Skin of body (tissue), 2 donors: ENCODE measurements around the gene TRPM4. TPM values are rescaled to one million over a fixed set of nuclear protein-coding genes. Genes with fewer than 3 reads are reported as not detected.
"Not testable (repeated sequence)": the region's sequence is repeated elsewhere in the genome, so short reads cannot be mapped to it uniquely, and the experiment has no call there.

Experiments
- DNase-seq: peaks from one replicate; lab custom pipeline; 2025; lab: John Stamatoyannopoulos, UW
- total RNA-seq: library from RNA; depleted of rRNA; stranded (reverse); fragments of >200 nt; gene quantifications from one replicate; pipeline ENCODE4 v1.2.3, GENCODE V29; 2014

Gene TRPM4
- total RNA-seq, 1 donor from 2014 or later, result 24.0 TPM

DNA sequence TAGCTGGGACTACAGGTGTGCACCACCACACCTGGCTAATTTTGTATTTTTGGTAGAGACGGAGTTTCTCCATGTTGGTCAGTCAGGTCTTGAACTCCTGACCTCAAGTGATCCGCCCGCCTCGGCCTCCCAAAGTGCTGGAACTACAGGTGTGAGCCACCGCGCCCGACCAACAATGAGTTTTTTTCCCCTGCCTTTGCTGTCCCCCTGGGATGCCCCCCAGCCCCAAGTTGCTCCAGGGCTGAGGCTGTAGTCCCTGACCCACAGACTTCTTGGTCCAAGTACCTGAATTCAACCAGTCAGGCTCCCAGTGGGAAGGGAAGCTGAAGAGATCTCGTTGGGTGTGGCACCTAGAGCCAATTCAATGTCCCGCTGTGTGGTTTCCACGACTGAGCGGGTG, 66.8 kb downstream of the TRPM4 start:
- not testable (repeated sequence) for DNase-seq

DNA sequence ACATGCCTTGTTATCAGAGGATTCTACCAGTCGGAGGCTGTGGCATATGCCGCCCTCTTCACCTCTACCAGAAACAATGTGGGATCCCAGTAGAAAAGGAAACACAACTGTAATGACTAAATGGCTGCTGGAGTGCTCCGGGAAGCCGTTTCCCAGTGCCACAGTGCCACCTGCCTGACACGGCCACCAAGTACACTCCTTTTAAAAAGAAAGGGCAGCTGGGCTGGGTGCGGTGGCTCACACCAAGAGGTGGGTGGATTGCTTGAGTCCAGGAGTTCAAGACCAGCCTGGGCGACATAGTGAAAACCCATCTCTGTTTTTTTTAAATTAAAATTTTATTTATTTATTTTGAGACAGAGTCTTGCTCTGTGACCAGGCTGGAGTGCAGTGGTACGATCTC, 67.3 kb downstream of the TRPM4 start:
- DNase-seq, result no peak

DNA sequence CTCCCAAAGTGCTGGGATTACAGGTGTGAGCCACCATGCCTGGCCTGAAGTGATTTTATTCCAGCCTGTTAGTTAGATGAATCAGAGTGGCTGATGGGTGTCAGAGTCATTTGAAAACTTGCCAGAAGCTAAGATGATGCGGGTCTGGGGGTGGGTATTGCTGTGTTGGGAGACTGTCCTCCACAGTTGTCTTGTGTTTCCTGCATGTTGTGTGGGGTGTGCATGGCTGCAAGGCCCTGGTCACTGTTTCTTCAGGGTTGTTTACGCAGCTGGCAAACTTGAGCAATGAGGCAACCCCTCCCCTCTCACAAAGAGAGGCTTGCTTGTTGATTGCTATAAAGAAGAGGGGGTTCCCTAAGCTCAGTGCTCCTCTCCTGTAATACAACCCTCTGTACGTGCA, 71.8 kb downstream of the TRPM4 start:
- DNase-seq, result no peak

DNA sequence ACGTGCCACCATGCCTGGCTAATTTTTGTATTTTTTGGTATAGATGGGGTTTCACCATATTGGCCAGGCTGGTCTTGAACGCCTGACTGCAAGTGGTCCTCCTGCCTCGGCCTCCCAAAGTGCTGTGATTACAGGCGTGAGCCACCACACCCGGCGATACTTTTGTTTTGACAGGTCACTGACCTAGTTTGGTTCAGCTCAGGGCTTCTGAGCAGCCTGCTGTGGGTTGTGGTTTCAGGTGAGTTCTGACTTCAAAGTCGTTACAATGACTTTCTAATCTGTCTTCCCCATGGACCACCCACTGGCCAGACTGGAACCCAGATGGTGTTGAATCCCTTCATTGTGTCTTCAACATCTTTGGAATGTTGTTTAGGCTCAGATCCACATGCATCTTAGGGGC, 73.8 kb downstream of the TRPM4 start:
- DNase-seq, result no peak

DNA sequence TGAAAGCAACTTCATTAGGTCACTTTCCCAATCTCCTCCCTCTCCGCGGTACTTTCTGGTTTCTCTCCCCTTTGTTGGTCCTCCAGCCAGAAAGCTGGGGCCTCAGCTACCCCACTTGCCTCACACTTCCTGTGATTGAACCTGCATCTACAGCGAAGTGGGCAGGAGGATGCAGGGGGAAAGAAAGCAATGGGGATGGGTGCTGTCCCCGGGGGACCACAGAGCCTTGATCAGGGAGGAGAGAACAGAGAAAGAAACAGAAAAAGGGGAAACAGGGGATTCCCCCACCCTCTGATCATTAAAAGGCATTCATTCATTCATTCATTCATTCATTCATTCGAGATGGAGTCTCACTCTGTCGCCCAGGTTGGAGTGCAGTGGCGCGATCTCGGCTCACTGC, 74.2 kb downstream of the TRPM4 start:
- DNase-seq, result no peak

DNA sequence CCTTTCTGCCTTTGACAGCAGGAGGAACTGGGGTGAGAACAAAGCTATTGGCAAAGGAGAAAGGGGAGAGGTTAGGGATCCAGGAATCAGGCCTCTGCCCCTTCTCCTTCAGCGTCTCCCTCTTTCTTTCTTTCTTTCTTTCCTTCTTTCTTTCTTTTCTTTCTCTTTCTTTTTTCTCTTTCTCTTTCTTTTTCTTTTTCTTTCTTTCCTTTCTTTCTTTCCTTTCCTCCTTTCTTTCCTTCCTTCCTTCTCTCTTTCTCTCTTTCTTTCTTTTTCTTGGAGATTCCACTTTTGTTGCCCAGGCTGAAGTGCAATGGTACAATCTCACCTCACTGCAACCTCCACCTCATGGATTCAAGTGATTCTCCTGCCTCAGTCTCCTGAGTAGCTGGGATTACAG, 75.6 kb downstream of the TRPM4 start:
- no peak for DNase-seq

DNA sequence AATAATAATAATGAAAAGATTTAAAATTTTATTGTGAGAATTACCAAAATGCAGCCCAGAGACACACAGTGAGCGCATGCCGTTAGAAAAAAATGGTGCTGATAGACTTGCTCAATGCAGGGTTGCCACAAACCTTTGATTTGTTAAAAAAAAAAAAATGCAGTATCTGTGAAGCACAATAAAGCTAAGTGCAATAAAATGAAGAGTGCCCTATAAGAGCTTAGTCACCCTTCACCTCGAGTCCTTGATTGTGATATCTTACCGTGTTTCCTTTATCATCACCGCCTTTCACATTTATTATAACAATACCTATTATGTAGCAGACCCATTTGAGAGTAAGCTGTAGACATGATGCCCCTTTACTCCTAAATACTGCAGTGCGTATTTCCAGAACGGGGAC, 84.2 kb downstream of the TRPM4 start:
- DNase-seq, result no peak

GRCh38 chr19:49243129-49243528, 85.5 kb downstream of the TRPM4 start:
- no peak for DNase-seq

DNA sequence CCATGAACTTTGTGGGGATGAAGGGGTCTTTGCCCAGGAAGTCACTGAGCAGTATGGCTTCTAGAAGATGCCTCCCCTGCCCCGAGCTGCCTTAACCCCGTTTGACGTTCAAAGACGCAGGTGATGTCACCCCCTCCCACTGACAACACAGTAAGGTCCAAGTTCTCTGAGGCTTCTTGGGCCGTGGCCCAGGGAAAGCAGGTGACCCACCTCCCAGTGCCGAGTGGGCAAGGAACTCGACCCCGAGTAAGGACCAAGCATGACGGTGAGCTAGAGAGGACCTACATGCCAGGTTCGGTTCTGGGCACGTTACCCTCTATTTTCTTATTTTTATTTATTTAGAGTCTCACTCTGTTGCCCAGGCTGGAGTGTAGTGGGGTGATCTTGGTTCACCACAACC, 86.1 kb downstream of the TRPM4 start:
- no peak for DNase-seq

- DNase-seq, result no peak
Observed at GRCh38 chr19:49244256-49244655, 86.7 kb downstream of the TRPM4 start.

DNA sequence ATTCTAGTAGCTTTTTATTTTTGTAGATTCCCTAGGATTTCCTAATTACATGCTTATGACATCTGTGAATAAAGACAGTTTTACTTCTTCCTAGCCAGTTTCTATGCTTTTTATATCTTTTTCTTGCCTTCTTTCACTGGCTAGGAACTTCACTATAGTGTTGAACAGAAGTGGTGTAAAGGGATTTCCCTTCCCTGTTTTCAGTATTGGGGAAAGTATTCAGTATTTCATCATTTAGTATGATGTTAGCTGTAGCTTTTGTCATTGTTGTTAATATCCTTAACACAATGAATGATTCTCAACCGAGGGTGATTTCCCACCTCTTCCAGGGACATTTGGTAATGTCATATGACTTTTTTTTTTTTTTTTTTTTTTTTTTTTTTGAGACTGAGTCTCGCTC, 90.1 kb downstream of the TRPM4 start:
- no peak for DNase-seq

DNA sequence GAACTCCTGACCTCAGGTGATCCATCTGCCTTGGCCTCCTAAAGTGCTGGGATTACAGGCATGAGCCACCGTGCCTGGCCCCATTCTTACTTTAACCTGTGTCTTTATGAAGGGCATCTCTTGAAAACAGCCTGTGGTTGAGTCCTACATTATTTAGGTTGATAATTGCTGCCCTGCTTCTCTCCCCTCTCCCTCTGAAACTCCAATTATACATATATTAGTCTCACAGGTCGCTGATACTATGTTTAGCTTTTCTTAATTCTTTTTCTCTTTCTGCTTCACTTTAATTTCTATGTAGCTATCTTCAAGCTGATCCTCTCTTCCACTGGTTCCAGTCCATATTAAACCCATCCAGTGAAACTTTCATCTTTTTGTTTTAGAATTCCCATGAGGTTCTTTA, 92.3 kb downstream of the TRPM4 start:
- no peak for DNase-seq

DNA sequence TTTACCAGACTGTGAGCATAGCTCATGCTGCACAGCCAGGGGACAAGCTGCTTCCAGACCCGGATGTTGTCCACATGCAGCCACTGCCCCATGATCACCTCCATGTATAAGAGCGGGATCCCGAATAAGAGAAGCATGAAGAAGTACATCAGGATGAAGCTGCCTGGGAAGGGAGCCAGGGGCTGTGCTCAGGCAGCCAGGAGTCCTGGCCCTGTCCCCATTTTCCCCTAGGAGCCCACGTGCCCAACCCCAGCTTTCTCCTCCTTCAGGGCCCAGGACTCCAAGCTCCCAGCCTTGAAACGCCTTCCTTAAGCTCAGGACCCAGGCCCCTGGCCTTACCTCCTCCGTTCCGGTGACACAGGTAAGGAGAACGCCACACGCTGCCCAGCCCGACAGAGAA, 98.1 kb downstream of the TRPM4 start:
- DNase-seq, result no peak

DNA sequence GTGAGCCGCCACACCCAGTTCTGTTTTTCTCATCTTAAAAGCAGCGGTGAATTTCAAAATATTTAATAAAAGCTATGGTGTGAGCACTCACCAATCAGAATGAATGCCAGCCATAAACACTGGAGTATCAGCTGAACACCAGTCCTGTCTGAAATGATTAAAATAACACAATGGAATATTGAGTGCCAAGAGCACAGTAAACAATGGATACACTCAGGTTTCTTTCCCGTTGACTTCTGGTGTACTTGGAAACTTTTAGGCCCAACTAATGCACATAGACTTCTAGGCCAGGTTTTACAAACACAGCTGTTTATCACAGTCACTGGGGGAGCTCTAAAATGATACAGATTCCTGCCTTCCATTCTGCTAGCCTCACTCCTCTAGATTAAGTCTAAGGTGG, 99.1 kb downstream of the TRPM4 start:
- no peak for DNase-seq

Other genes starting within 250 kb of the TRPM4 start
- gene DHDH, start 224.1 kb upstream of the TRPM4 start, total RNA-seq, result not detected
- gene BAX, start 202.9 kb upstream of the TRPM4 start, total RNA-seq, result 22.9 TPM
- gene FTL, start 192.5 kb upstream of the TRPM4 start, total RNA-seq, result 828 TPM
- gene GYS1, start 164.5 kb upstream of the TRPM4 start, total RNA-seq, result 42.4 TPM
- gene RUVBL2, start 163.9 kb upstream of the TRPM4 start, total RNA-seq, result 58.9 TPM
- gene LHB, start 140.7 kb upstream of the TRPM4 start, total RNA-seq, result not detected
- gene CGB3, start 133.5 kb upstream of the TRPM4 start, total RNA-seq, result not detected
- not detected for gene CGB2, start 125.9 kb upstream of the TRPM4 start, total RNA-seq
- gene CGB1, start 120.9 kb upstream of the TRPM4 start, total RNA-seq, result not detected
- gene CGB5, start 113.9 kb upstream of the TRPM4 start, total RNA-seq, result not detected
- not detected for gene CGB8, start 108.7 kb upstream of the TRPM4 start, total RNA-seq
- gene CGB7, start 100.0 kb upstream of the TRPM4 start, total RNA-seq, result 0.49 TPM
- 1.9 TPM for gene NTF4, start 93.0 kb upstream of the TRPM4 start, total RNA-seq
- gene KCNA7, start 85.1 kb upstream of the TRPM4 start, total RNA-seq, result 0.79 TPM
- 121 TPM for gene SNRNP70, start 72.3 kb upstream of the TRPM4 start, total RNA-seq
- gene LIN7B, start 43.4 kb upstream of the TRPM4 start, total RNA-seq, result 8.6 TPM
- 0.30 TPM for gene C19orf73, start 38.6 kb upstream of the TRPM4 start, total RNA-seq
- 12.3 TPM for gene PPFIA3, start 38.2 kb upstream of the TRPM4 start, total RNA-seq
- 13.6 TPM for gene HRC, start 2.4 kb upstream of the TRPM4 start, total RNA-seq
- gene SLC6A16, start 167.4 kb downstream of the TRPM4 start, total RNA-seq, result 0.20 TPM
- 8.2 TPM for gene CD37, start 177.6 kb downstream of the TRPM4 start, total RNA-seq
- 21.4 TPM for gene TEAD2, start 204.6 kb downstream of the TRPM4 start, total RNA-seq
- gene DKKL1, start 206.1 kb downstream of the TRPM4 start, total RNA-seq, result not detected
- gene KASH5, start 230.5 kb downstream of the TRPM4 start, total RNA-seq, result not detected